Measurements from ENCODE around the gene ACADSB. TPM values are rescaled to one million over a fixed set of nuclear protein-coding genes. Genes with fewer than 3 reads are reported as not detected.

Gene ACADSB
- total RNA-seq, 4 donors from 2014 or later = 18.0 to 36.9 (median 27.4) TPM

DNA sequence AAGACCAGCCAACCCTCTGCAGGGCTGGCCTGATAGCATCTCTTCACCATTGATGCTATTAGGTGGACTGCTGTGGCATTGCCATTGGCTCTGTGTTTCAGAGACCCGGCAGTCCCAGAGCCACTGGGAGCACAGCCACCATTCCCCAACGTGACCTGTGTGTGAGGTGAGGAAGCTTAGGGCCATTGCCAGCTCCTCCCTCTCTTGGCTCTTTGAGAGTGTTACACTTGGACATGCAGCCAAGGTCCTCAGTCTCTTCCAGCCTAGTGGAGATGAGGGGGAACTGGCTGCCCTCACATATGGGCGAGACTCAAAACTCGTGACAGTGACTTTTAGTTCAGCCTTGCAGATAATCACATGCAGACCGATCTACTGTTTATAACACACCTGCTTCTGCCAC, 87.6 kb downstream of the ACADSB start:
- H3K27ac ChIP-seq = no peak overlapping the region
- H3K4me3 ChIP-seq = no peak overlapping the region
- peaks cover 31% of the 10 kb centered on the region for H3K27me3 ChIP-seq
- H3K36me3 ChIP-seq = no peaks in the 10 kb centered on the region
- no peak for DNase-seq (ENCODE audit: low spot score in 2 of 2)
- no peaks in the 10 kb centered on the region for H3K9me3 ChIP-seq
- TF ChIP-seq POLR2AphosphoS5 (IDR thresholded peaks at IDR 0.05) (no peak), POLR2A (IDR thresholded peaks at IDR 0.05) (no peak), EP300 (IDR thresholded peaks at IDR 0.05) (no peak)
- TF ChIP-seq, protein P1, sequence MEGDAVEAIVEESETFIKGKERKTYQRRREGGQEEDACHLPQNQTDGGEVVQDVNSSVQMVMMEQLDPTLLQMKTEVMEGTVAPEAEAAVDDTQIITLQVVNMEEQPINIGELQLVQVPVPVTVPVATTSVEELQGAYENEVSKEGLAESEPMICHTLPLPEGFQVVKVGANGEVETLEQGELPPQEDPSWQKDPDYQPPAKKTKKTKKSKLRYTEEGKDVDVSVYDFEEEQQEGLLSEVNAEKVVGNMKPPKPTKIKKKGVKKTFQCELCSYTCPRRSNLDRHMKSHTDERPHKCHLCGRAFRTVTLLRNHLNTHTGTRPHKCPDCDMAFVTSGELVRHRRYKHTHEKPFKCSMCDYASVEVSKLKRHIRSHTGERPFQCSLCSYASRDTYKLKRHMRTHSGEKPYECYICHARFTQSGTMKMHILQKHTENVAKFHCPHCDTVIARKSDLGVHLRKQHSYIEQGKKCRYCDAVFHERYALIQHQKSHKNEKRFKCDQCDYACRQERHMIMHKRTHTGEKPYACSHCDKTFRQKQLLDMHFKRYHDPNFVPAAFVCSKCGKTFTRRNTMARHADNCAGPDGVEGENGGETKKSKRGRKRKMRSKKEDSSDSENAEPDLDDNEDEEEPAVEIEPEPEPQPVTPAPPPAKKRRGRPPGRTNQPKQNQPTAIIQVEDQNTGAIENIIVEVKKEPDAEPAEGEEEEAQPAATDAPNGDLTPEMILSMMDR (IDR thresholded peaks at IDR 0.05) = no peak
- H3K4me1 ChIP-seq = no peaks in the 10 kb centered on the region
- 68% methylated on average over 5 of the region's 5 CpGs for whole genome bisulfite sequencing

DNA sequence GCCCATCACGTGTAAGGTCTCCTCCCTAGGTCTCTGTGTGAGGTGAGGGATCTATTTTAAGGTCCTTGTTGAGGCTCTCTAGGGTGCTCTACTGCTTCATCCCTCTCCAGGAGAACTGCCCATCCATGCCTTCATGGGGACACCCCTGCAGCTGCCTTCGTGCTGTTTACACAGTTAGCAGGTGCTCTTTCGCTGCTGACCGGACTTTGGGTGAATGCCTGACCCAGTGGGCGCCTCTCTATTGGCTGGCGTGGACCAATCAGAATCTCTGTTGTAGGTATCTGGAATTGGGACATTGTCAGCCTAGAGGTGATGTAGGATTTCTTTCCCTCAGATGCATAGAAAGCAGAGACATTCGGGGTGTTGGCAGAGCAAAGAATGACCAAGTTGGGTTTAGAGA, 88.2 kb downstream of the ACADSB start:
- no peak for DNase-seq (ENCODE audit: low spot score in 2 of 2)
- WGBS = 84% methylated on average over 7 of the region's 7 CpGs
- Histone ChIP-seq H3K4me1 (no peaks in the 10 kb centered on the region), H3K27me3 (peaks cover 25% of the 10 kb centered on the region), H3K9me3 (no peaks in the 10 kb centered on the region), H3K36me3 (no peaks in the 10 kb centered on the region), H3K4me3 (no peak overlapping the region), H3K27ac (no peak overlapping the region)
- TF ChIP-seq EP300 (IDR thresholded peaks at IDR 0.05) (no peak), POLR2A (IDR thresholded peaks at IDR 0.05) (no peak)
- TF ChIP-seq, protein P1 (IDR thresholded peaks at IDR 0.05) = no peak

DNA sequence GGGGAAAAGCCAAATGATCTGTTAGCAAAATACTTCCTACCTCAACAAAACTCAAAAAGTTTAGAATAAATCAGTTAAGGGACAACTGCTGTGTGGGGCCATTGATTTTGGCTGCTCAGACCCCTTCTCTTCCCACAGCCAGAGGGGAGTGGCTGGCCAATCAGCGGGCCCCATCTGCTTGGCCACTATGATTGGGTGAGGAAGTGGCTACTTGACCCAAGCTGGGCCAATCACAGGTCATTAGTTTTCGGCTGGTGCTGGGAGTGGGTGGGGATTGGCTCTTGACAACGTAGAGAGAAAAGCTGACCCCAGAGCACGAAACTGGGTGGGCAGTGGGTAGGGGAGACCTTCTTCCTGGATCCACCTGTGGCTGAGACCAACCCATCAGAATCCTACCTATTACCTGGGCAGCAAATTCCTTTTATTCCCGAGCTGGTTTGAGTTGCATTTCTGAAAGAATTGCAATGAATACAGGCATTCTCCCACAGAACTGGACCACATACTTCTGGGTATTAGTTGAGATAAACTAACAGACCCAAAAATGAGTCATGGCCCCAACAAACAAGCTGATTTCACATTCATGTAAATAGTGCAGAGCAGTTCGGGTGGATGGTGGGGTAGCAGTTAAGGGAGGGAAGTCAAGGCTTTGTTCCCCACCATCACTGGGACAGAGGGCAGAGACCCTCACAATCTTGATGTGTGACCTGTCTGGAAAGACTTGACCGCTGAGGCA, 91.4 kb downstream of the ACADSB start:
- 77% methylated on average over 6 of the region's 7 CpGs for WGBS

DNA sequence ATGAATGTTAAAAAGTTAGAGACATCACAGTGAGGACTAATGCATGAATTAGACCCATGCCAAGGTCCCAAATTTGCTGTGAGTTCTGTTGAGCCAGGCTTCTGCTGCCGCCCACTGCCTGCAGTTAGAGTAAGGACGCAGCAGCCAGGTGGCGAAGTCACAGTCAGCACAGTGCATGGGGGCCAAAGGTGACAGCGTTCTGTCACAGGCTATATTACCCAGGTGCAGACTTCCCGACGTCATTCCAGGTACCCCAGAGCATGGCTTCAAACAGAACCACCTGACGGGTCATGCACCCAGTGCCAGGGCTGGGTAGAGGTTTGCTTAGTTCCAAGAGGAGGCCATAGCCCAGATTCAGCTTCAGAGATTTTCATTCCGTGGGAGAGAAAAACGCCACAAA, 93.1 kb downstream of the ACADSB start:
- TF ChIP-seq POLR2AphosphoS5 (IDR thresholded peaks at IDR 0.05) (no peak), POLR2A (IDR thresholded peaks at IDR 0.05) (no peak), EP300 (IDR thresholded peaks at IDR 0.05) (no peak)
- TF ChIP-seq, protein P1 (IDR thresholded peaks at IDR 0.05) = no peak
- H3K36me3 ChIP-seq = no peaks in the 10 kb centered on the region
- DNase-seq (ENCODE audit: low spot score in 2 of 2) = no peak
- H3K27ac ChIP-seq = no peak overlapping the region
- no peaks in the 10 kb centered on the region for H3K4me1 ChIP-seq
- no peaks in the 10 kb centered on the region for H3K9me3 ChIP-seq
- WGBS = 79% methylated on average over 6 of the region's 9 CpGs
- peaks cover 31% of the 10 kb centered on the region for H3K27me3 ChIP-seq
- no peak overlapping the region for H3K4me3 ChIP-seq

More for the DNA sequence above, 91.4 kb downstream of the ACADSB start:
- Histone ChIP-seq H3K27ac (no peak overlapping the region), H3K27me3 (peaks cover 34% of the 10 kb centered on the region), H3K4me3 (no peak overlapping the region), H3K9me3 (no peaks in the 10 kb centered on the region), H3K36me3 (no peaks in the 10 kb centered on the region), H3K4me1 (no peaks in the 10 kb centered on the region)
- no peak for DNase-seq (ENCODE audit: low spot score in 2 of 2)
- TF ChIP-seq EP300 (IDR thresholded peaks at IDR 0.05) (no peak), POLR2AphosphoS5 (IDR thresholded peaks at IDR 0.05) (no peak), POLR2A (IDR thresholded peaks at IDR 0.05) (no peak)
- TF ChIP-seq, protein P1 (IDR thresholded peaks at IDR 0.05) = no peak

DNA sequence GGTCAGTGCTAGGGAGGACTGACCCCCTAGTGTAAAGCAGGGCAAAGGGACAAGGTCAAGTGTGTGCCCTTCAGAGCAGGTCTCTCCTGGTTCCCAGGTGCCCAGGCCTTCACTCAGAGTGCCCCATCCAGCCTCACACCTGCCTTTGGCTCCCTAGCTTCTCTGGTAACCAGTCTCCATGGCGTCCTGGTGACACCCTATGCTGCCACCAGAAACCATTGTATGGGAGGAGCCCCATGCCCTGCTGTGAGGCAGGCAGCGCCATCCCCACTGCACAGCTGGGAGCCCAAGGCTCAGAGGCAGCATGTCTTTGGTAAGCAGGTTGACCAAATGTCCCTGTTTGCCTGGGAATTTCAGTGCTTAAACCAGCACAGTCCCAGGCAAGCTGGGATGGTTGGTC, 93.9 kb downstream of the ACADSB start:
- H3K9me3 ChIP-seq = no peaks in the 10 kb centered on the region
- TF ChIP-seq POLR2AphosphoS5 (IDR thresholded peaks at IDR 0.05) (no peak), EP300 (IDR thresholded peaks at IDR 0.05) (no peak), POLR2A (IDR thresholded peaks at IDR 0.05) (no peak)
- TF ChIP-seq, protein P1 (IDR thresholded peaks at IDR 0.05) = no peak
- 48% methylated on average over 2 of the region's 2 CpGs for WGBS
- H3K27ac ChIP-seq = no peak overlapping the region
- peaks cover 23% of the 10 kb centered on the region for H3K27me3 ChIP-seq
- no peak for DNase-seq (ENCODE audit: low spot score in 2 of 2)
- no peaks in the 10 kb centered on the region for H3K36me3 ChIP-seq
- no peak overlapping the region for H3K4me3 ChIP-seq
- H3K4me1 ChIP-seq = no peaks in the 10 kb centered on the region

Data from suprapubic skin (tissue), 4 donors.